Esophagus muscularis mucosa (tissue), 4 donors: ENCODE results near the gene USP36.

Experiments
- EP300 ChIP-seq: sonication (generic); formaldehyde crosslinking; IDR thresholded peaks from one replicate; pipeline ENCODE4 v1.6.1; 2017; ENCODE audit warnings: antibody characterized with exemption
- POLR2A ChIP-seq: fragments of 450-650 bp; IDR thresholded peaks from one replicate; pipeline ENCODE4 v1.6.1; 2017; ENCODE audit warnings: antibody characterized with exemption, moderate library complexity, mild to moderate bottlenecking, low read depth
- POLR2AphosphoS5 ChIP-seq, 2 donors: sonication (generic); formaldehyde crosslinking; IDR thresholded peaks; one replicate each; pipeline ENCODE4 v1.6.1; 2017; ENCODE audit warnings: antibody characterized with exemption in 2 of 2
- TF ChIP-seq, protein P1 (sequence below), 3 experiments: fragments of 200-600 bp in 2 of 3; fragments of 450-650 bp in 1 of 3; sonication (generic) in 2 of 3; IDR thresholded peaks; one replicate each; pipeline ENCODE4 v1.5.1; 2017 to 2019; ENCODE audit warnings: antibody characterized with exemption in 3 of 3, mild to moderate bottlenecking in 2 of 3, moderate library complexity in 1 of 3

DNA sequence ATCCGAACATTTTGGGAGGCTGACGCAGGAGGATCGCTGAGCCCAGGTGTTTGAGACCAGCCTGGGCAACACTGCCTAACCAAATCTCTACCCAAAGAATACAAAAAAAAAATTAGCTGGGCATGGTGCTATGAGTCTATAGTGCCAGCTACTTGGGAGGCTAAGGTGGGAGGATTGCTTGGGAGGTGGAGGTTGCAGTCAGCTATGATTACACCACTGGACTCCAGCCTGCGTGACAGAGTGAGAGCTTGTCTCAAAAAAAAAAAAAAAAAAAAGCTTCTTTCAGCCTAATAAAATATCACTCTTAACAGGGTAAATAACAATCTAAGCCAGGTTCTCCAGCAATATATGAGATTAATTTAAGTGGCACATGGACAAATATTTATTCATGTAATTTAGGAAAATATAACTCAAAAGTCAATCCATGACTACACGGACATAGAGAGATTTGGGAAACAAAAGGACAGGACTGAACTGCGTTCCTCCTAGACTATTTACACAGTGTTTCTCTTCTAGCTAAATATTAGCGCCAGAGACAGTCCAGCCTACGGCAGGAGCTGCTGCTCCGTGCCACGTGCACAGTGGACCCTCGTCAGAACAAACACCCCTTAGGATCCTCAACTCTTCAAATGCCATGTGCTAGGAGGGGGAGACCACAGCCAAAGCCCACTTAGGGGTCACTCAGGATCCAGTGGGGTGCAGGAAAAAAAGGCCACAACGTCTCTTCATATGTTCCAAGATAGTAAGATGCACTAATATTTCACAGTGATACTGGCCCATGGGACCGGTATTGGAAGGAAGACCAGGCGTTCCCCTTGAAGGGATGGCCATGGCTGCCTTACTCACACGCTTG is 8.7 kb downstream of the USP36 start:
- TF ChIP-seq, protein P1, sequence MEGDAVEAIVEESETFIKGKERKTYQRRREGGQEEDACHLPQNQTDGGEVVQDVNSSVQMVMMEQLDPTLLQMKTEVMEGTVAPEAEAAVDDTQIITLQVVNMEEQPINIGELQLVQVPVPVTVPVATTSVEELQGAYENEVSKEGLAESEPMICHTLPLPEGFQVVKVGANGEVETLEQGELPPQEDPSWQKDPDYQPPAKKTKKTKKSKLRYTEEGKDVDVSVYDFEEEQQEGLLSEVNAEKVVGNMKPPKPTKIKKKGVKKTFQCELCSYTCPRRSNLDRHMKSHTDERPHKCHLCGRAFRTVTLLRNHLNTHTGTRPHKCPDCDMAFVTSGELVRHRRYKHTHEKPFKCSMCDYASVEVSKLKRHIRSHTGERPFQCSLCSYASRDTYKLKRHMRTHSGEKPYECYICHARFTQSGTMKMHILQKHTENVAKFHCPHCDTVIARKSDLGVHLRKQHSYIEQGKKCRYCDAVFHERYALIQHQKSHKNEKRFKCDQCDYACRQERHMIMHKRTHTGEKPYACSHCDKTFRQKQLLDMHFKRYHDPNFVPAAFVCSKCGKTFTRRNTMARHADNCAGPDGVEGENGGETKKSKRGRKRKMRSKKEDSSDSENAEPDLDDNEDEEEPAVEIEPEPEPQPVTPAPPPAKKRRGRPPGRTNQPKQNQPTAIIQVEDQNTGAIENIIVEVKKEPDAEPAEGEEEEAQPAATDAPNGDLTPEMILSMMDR (IDR thresholded peaks at IDR 0.05) = no peak
- no peak for TF ChIP-seq POLR2A
- TF ChIP-seq POLR2AphosphoS5 (IDR thresholded peaks at IDR 0.05) = no peak
- TF ChIP-seq EP300 = no peak
